K562 (cell line): ENCODE results near the gene MYO1E.

ENCODE experiments used
- ARHGAP35 ChIP-seq: fragments of 450-650 bp; IDR thresholded peaks from 2 replicates; pipeline ENCODE4 v1.6.1; 2018; ENCODE audit not compliant: partially characterized antibody
- BHLHE40 ChIP-seq: IDR thresholded peaks from 2 replicates; pipeline ENCODE4 v1.6.1; 2011; ENCODE audit warnings: low read length, improper control_type of control experiment
- EZH2 ChIP-seq: IDR thresholded peaks from 2 replicates; pipeline ENCODE4 v1.6.1; 2012; ENCODE audit warnings: low read depth, mild to moderate bottlenecking, inconsistent platforms, low read length, borderline replicate concordance
- IFI16 ChIP-seq: fragments of 250-450 bp; sonication (Bioruptor Pico); IDR thresholded peaks from 2 replicates; pipeline ENCODE4 v2.1.2; 2022; ENCODE audit warnings: mild to moderate bottlenecking, inconsistent platforms
- MAFK ChIP-seq: IDR thresholded peaks from 2 replicates; pipeline ENCODE4 v1.6.1; 2011; ENCODE audit warnings: low read length, improper control_type of control experiment
- NFRKB ChIP-seq: fragments of 450-650 bp; IDR thresholded peaks from 2 replicates; pipeline ENCODE4 v1.6.1; 2016; ENCODE audit warnings: low read depth
- POLR2A ChIP-seq: fragments of 450-650 bp; conservative IDR thresholded peaks from 2 replicates; pipeline ENCODE4 v1.6.1; 2016
- POLR2AphosphoS5 ChIP-seq: IDR thresholded peaks from 2 replicates; pipeline ENCODE4 v1.6.1; 2011; ENCODE audit warnings: mild to moderate bottlenecking, low read depth, low read length, moderate library complexity; ENCODE audit not compliant: control insufficient read depth, insufficient read depth
- RFX5 ChIP-seq: IDR thresholded peaks from 2 replicates; pipeline ENCODE4 v1.6.1; 2011; ENCODE audit warnings: low read depth, mild to moderate bottlenecking, improper control_type of control experiment, low read length
- RNF219 ChIP-seq: fragments of 250-450 bp; sonication (Bioruptor Pico); IDR thresholded peaks from 2 replicates; pipeline ENCODE4 v1.5.0; 2022; ENCODE audit warnings: mild to moderate bottlenecking
- SP2 ChIP-seq: IDR thresholded peaks from 2 replicates; pipeline ENCODE4 v1.6.1; 2011; ENCODE audit warnings: mild to moderate bottlenecking, low read depth, low read length, moderate library complexity; ENCODE audit not compliant: poor library complexity, severe bottlenecking; ENCODE audit errors: extremely low read depth
- THRB ChIP-seq: fragments of 450-650 bp; formaldehyde crosslinking; conservative IDR thresholded peaks from 2 replicates; pipeline ENCODE4 v1.4.0; 2022; ENCODE audit warnings: mild to moderate bottlenecking, missing genetic modification characterization
- TF ChIP-seq, protein P1 (sequence below), 2 experiments: fragments of 450-650 bp; formaldehyde crosslinking in 1 of 2; IDR thresholded peaks; 2 replicates each; pipeline versions ENCODE4 v1.4.0 to v1.6.1; 2014 to 2020; ENCODE audit warnings: mild to moderate bottlenecking in 2 of 2, borderline replicate concordance in 1 of 2, low read depth in 1 of 2

DNA sequence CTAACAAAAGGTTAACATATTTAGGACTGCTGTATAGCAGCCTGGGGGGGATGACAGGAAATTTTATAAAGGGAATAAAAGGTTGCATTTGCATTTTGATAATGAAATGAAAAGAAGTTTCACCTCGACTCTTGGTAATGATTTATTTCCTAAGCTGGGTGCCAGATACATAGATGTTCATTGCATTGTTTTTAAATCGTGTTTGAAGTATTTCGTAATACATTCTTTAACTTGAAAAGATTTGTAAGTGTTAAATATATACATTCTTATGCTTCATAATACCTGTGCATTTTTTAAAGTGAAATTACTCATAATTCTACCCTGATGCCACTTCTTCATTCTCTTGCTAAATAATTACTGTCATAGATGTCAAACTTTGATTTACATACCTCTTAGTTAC is 143.2 kb downstream of the MYO1E start:
- TF ChIP-seq NFRKB (no peak), IFI16 (no peak), RNF219 (no peak), POLR2AphosphoS5 (no peak), SP2 (no peak), THRB (no peak), EZH2 (no peak), ARHGAP35 (no peak), RFX5 (no peak), POLR2A (no peak), MAFK (no peak), BHLHE40 (no peak)
- TF ChIP-seq, protein P1, sequence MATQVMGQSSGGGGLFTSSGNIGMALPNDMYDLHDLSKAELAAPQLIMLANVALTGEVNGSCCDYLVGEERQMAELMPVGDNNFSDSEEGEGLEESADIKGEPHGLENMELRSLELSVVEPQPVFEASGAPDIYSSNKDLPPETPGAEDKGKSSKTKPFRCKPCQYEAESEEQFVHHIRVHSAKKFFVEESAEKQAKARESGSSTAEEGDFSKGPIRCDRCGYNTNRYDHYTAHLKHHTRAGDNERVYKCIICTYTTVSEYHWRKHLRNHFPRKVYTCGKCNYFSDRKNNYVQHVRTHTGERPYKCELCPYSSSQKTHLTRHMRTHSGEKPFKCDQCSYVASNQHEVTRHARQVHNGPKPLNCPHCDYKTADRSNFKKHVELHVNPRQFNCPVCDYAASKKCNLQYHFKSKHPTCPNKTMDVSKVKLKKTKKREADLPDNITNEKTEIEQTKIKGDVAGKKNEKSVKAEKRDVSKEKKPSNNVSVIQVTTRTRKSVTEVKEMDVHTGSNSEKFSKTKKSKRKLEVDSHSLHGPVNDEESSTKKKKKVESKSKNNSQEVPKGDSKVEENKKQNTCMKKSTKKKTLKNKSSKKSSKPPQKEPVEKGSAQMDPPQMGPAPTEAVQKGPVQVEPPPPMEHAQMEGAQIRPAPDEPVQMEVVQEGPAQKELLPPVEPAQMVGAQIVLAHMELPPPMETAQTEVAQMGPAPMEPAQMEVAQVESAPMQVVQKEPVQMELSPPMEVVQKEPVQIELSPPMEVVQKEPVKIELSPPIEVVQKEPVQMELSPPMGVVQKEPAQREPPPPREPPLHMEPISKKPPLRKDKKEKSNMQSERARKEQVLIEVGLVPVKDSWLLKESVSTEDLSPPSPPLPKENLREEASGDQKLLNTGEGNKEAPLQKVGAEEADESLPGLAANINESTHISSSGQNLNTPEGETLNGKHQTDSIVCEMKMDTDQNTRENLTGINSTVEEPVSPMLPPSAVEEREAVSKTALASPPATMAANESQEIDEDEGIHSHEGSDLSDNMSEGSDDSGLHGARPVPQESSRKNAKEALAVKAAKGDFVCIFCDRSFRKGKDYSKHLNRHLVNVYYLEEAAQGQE (IDR thresholded peaks at IDR 0.05; ENCODE audit: borderline replicate concordance): no peak
- TF ChIP-seq, protein P1 (CRISPR knock-in tag; IDR thresholded peaks at IDR 0.05; ENCODE audit: low read depth): no peak
